NCI-H226 (cell line): ENCODE data around the gene ZNF444.
"Not testable (repeated sequence)": the region's sequence is repeated elsewhere in the genome, so short reads cannot be mapped to it uniquely, and the experiment has no call there.

Experiments
- DNase-seq: peaks from one replicate; pipeline ENCODE4 v3.0.0-alpha.2; 2015

Gene ZNF444

GRCh38 chr19:56148096-56148495 is 7.0 kb downstream of the ZNF444 start:
- DNase-seq = no peak

DNA sequence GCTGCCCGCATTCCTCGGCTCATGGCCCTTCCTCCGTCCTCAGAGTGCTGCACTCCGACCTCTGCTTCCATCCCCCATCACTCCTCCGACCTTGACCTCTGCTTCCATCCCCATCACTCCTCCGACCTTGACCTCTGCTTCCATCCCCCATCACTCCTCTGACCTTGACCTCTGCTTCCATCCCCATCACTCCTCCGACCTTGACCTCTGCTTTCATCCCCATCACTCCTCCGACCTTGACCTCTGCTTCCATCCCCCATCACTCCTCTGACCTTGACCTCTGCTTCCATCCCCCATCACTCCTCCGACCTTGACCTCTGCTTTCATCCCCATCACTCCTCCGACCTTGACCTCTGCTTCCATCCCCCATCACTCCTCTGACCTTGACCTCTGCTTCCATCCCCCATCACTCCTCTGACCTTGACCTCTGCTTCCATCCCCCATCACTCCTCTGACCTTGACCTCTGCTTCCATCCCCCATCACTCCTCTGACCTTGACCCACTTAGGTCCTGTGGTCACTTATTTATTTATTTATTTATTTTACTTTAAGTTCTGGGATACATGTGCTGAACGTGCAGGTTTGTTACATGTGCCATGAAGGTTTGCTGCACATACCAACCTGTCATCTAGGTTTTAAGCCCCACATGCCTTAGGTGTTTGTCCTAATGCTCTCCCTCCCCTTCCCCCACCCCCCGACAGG is 8.0 kb downstream of the ZNF444 start:
- DNase-seq = not testable (repeated sequence)

GRCh38 chr19:56149656-56150038 is 8.6 kb downstream of the ZNF444 start:
- DNase-seq = no peak

DNA sequence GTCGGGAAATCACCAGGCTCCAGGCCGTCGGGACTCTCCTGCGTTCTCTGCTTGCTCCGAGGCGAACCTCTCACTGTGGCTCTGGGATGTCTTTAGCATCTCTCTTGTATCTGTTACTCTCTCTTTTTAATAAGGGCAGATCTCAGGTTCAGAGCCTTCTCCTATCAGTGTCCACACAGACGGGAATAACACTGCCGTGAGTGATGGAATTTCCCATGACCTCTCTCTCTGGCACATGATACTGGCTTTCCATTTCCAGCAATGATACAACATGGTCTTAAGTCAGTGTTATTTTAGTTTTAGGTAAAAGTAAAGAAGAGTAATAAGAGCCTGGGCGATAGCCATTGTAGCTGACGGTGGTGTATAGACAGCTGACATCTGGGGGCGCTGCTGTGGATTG is 9.3 kb downstream of the ZNF444 start:
- no peak for DNase-seq

DNA sequence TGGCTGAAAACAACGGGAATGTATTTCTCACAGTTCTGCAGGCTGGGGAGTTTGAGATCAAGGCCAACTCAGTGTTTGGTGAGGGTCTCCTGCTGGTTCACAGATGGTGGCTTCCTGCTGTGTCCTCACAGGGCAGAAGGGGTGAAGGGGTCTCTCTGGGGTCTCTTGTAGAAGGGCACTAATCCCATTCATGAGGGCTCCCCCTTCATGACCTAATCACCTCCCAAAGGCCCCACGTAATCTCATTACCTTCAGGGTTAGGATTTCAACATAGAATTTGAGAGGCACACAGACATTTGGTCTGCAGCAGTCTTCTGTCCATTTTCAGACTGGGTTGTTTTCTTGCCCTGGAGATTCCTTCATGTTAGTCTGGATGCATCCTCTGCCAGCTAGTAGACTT is 11.6 kb downstream of the ZNF444 start:
- no peak for DNase-seq

DNA sequence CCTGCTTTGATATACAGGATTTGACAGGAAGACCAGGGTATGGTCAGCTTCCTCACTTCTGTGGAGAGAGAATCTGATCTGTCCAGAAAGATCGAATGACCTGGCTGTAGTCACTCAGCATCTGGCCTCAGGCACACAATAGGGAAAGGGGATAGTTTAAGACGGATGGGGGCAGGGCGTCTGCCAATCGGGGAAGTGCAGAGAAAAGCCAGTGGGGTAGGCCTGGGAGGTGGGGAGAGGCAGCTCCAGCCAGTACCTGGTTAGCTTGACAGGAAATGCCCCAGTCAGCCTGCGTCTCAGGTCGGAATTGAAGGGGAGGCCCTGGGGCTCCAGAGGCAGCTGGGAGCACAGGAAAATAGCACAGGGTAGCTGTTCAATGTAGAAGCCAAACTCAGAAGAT is 12.4 kb downstream of the ZNF444 start:
- DNase-seq = no peak

DNA sequence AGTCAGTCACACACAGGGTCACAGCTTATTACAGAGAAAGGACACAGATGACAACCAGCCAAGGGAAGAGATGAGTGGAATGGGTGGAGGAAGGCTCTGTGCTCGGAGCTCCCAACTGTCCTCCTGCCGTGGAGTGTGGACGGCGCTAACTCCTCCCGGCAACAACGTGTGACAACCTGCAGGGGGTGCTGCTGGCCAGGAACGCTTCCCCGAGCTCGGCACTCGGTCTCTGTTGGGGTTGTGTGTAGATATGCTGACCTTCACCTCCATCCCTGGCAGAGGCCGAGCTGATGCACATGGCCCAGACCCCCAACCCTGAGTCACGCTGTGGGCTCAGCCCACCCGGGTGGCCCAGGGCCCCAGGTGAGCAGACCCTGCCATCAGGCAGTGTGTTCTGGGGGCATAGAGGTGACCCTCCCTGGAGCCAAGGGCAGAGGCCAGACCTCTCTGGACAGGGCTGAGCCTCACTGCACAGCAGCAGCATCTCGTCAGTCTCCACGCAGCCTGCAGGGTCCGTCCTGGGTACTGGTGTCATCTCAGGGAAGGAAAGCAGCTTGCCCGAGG is 14.1 kb downstream of the ZNF444 start:
- DNase-seq = no peak

GRCh38 chr19:56156768-56157167 is 15.7 kb downstream of the ZNF444 start:
- no peak for DNase-seq

DNA sequence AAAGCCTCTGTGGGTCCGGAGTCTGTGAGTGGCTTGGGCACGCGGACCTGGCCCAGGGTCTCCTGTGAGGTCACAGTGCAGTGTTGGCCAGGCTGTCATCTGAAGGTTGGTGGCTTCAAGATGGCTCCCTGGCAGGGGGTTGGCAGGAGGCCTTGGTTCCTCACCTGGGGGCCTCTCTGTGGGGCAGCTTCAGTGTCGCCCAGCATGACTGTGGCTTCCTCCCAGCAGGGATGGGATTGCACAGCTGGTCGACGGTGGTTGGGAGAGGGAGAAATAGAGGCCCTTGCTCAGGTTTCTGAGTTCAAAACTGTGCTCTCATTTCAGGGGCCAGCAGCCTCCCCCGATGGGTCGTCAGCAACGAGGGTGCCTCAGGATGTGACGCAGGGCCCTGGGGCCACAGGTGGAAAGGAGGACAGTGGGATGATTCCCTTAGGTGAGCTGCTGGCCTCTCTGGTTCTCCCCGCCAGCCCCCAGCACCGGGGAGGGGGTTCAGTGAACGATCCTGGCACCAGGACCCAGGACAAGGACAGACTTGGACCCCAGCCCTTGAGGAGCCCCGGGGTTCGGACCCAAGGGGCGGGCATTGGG is 17.2 kb downstream of the ZNF444 start:
- DNase-seq = no peak

DNA sequence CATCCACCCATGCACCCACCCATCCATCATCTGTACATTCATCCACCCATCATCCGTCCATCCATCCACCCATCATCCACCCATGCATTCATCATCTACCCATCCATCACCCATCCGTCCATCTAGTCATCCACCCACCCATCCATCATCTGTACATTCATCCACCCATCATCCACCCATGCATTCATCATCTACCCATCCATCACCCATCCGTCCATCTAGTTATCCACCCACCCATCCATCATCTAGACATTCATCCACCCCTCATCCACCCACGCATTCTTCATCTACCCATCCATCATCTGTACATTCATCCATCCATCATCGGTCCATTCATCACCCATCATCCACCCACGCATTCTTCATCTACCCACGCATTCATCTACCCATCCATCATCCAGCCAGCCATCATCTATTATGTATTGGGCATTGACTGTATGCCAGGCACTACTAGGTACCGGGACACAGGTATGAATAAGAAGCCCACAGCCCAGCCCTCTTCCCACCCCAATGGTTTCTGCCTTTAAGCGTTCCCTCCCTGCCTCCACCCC is 18.0 kb downstream of the ZNF444 start:
- peak; percentile 73 for DNase-seq

- DNase-seq = no peak
Measured at GRCh38 chr19:56159622-56160271, 18.7 kb downstream of the ZNF444 start.

- DNase-seq = no peak
Measured at GRCh38 chr19:56161534-56161933, 20.4 kb downstream of the ZNF444 start.

DNA sequence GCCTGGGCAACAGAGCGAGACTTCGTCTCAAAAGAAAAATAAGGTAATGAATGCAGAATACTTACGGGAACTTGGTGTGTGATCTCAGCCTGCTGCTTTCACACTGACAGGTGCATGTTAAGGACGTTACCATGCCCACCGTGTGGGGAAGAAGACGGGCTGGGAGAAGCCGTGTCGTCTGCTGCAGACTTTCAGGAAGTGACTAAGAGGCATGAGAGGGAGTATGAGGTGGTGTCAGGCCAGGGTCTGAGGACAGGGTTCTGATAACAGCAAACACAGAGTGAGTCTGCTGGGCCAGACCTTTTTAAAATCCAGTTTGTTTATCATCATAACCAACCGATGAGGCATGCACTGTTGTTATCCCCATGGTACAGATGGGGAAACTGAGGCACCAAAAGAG is 21.2 kb downstream of the ZNF444 start:
- DNase-seq = peak; percentile 73

- DNase-seq = no peak
Measured at GRCh38 chr19:56163097-56163496, 22.0 kb downstream of the ZNF444 start.

DNA sequence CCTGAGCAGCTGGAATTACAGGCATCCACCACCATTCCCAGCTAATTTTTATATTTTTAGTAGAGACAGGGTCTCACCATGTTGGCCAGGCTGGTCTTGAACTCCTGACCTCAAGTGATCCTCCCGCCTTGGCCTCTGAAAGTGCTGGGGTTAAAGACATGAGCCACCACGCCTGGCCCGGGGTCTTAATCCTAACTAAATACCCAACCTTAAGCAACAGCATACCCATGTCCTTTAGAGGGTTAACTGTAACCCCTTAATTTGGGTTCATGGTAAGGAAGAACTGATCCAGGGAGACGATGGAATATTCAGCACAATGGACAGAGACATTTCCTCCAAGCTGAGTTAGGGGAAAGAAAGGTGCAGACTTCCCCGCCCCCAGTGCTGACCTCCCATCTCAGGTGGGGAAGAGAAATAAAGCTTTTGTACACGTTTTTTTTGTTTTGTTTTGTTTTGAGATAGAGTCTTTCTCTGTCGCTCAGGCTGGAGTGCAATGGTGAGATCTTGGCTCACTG is 26.0 kb downstream of the ZNF444 start:
- DNase-seq = peak; percentile 21

- peak; percentile 99 for DNase-seq
Measured at GRCh38 chr19:56170261-56170660, 29.2 kb downstream of the ZNF444 start.

- DNase-seq = no peak
Measured at GRCh38 chr19:56174086-56174485, 33.0 kb downstream of the ZNF444 start.

GRCh38 chr19:56174550-56174949 is 33.5 kb downstream of the ZNF444 start:
- DNase-seq = no peak

DNA sequence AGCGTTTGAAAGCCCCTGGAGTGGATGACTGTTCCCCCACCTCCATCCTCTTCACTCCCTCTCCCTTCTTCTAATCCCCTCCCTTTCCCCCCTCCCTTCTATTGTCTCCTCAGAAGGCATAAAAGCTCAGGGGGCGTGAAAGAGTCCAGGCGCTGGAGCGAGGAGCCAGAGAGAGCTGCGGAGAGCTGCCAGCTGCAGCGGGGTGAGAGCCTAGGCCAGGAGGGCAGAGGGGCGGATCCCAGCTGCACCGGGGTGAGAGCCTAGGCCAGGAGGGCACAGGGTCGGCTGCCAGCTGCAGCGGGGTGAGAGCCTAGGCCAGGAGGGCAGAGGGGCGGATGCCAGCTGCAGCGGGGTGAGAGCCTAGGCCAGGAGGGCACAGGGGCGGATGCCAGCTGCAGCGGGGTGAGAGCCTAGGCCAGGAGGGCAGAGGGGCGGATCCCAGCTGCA is 34.8 kb downstream of the ZNF444 start, which contains the start of gene GALP:
Gene GALP, plus strand, starts transcription at position 148 of the 447 bp plus-strand sequence. CDS start 1,101 bp downstream, outside the sequence.
- not testable (repeated sequence) for DNase-seq

- DNase-seq = not testable (repeated sequence)
Measured at GRCh38 chr19:56176310-56176709, 35.2 kb downstream of the ZNF444 start.

DNA sequence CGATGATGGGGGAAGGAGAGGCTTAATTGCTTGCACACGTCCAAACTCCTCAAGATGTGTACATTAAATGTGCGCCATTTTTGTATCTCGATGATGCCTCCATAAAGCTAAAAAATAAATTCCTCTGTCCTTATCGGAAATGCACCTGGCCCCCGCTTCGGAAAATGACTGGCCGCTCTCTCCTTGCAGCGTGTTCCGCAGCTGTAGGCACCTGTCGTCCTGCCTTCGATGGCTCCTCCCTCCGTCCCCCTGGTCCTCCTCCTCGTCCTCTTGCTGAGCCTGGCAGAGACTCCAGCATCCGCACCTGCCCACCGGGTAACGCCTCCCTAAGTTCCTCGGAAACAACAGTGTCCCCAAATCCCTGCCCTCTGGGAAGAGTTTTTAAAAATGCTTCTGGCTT is 35.8 kb downstream of the ZNF444 start:
- no peak for DNase-seq

DNA sequence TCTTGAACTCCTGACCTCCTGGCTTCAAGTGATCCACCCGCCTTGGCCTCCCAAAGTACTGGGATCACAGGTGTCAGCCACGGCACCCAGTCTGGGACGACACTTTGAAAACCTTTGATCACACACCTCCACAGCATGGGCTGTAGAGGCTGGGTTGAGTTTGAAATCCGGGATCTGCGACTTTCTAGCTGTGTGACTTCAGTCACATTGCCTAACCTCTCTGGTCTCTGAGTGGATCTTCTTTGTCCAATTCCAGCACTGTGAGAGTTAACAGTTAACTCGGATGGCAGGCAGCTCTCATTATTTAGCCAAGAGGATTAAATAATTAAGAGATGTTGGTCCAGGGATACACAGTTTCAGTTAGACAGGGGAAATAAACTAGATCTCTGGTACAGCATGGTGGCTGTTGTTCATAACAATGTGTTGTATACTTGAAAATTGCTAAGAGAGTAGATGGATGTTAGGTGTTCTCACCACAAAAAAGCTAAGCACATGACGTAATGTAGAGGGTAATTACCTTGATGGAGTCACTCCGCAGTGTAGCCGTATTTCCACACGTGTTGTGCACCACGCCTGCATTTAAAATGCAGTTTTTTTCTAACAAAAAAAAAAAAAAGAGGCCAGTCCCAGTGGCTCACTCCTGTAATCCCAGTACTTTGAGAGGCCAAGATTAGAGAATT is 36.6 kb downstream of the ZNF444 start:
- no peak for DNase-seq

DNA sequence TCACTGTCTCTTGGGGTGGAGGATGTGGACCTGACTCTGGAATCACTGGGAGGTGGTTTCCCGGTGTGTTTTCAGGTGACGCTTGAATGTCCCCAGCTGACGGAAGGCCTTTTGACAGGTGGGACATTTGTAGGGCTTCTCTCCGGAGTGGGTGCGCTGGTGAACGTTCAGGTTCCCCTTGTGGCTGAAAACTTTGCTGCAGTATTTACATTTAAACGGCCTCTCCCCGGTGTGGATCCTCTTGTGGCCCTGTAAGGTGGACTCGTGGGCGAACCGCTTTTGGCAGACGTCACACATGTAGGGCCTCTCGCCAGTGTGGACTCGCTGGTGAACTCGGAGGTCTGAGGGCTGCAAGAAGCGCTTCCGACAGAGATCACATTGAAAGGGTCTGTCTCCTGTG is 48.7 kb downstream of the ZNF444 start:
- DNase-seq = no peak
